ENCODE data around the gene CACNA2D4. TPM values are rescaled to one million over a fixed set of nuclear protein-coding genes. Genes with fewer than 3 reads are reported as not detected.

The CACNA2D4 gene
- total and polyA plus RNA-seq, 2 of the 13 experiments (the other 11 are each of a cell fraction or from before 2014, with no cell fraction given): 14.2 to 136 TPM

- in situ Hi-C loops (cut with HindIII; ENCODE audit: extremely low pct_ligation_motif_present, low pct_unique_long_range_greater_than_20kb) (no loop called here), intact Hi-C loops (cut with micrococcal nuclease; ENCODE audit: unreplicated experiment) (loop anchor here (1.0 kb wide), 1 partner anchor 20 kb away; no protein-coding TSS in a partner anchor)
- WGBS (ENCODE audit: low lambda C conversion rate): 63% methylated on average over 8 of the region's 11 CpGs
- peaks cover 2 to 40% of the 10 kb centered on the region in 2 experiments; a peak in 4 of 5 replicates for H3K27me3 ChIP-seq (ENCODE audit: control insufficient read depth in 1 of 2, insufficient read depth in 2 of 2, low read length in 2 of 2)
- ChIA-PET CTCF (ENCODE audit: low intra/inter-chr PET ratio, low total read pairs) (no interaction called here), POLR2A (no interaction called here)
- no peaks in the 10 kb centered on the region; the same call in 1 of the 2 replicates for H3K4me1 ChIP-seq (ENCODE audit: insufficient read depth, low read length)
- no peak overlapping the region for H2AFZ ChIP-seq (ENCODE audit: low read length)
- no peaks in the 10 kb centered on the region for H3K9me3 ChIP-seq (ENCODE audit: low read length)
- no peak for ATAC-seq
- no peak for FAIRE-seq
- H3K9ac ChIP-seq (ENCODE audit: insufficient read depth, low read depth, low read length): no peak overlapping the region
- no peaks in the 10 kb centered on the region for H3K36me3 ChIP-seq (replicated peaks in 1 of 2; ENCODE audit: control insufficient read depth in 1 of 2, insufficient read depth in 2 of 2, low read length in 2 of 2)
- no peak overlapping the region for H3K4me2 ChIP-seq (ENCODE audit: low read depth, low read length)
- DNase-seq (ENCODE audit: low spot score): no peak
- H3K4me3 ChIP-seq (replicated peaks in 1 of 3; ENCODE audit: insufficient read depth in 1 of 3, low read depth in 2 of 3, low read length in 3 of 3): no peak overlapping the region
- H4K20me1 ChIP-seq (ENCODE audit: insufficient read depth, low read length): no peaks in the 10 kb centered on the region
- no peaks in the 10 kb centered on the region for H3K79me2 ChIP-seq (ENCODE audit: insufficient read depth, low read length)
- H3K27ac ChIP-seq (ENCODE audit: extremely low read length, insufficient read depth, low read length): no peak overlapping the region
- BruUV-seq (replicated peaks): no TSS peak
- TF ChIP-seq DNMT3B (CRISPR knock-in tag; conservative IDR thresholded peaks at IDR 0.05): no peak
- 0 out of 2 replicates have a peak, but pooled peaks have one; percentile 50 for TF ChIP-seq PCBP1 (IDR thresholded peaks at IDR 0.05; ENCODE audit: borderline replicate concordance, low read depth, low read length)
- TF ChIP-seq ZNF737 (CRISPR knock-in tag; IDR thresholded peaks at IDR 0.05; ENCODE audit: borderline replicate concordance): no peak
- TF ChIP-seq HNRNPK (IDR thresholded peaks at IDR 0.05; ENCODE audit: low read depth, low read length, poor library complexity, severe bottlenecking): peak; percentile 57
- no peak for TF ChIP-seq RFX3 (CRISPR knock-in tag; IDR thresholded peaks at IDR 0.05)
- TF ChIP-seq PCBP2 (optimal IDR thresholded peaks at IDR 0.05; ENCODE audit: low read depth, low read length, poor library complexity, severe bottlenecking): peak; percentile 60
Observed at GRCh38 chr12:1929985-1930802, 11.7 kb upstream of the CACNA2D4 start.
